Osteoblast (primary cell): ENCODE data around the gene HNMT. TPM values are rescaled to one million over a fixed set of nuclear protein-coding genes. Genes with fewer than 3 reads are reported as not detected.
A peak's percentile ranks its signal among the peaks of the same experiment; 100 is the strongest.

Source experiments
- DNase-seq: peaks from one replicate; pipeline ENCODE4 v3.0.0; 2011; ENCODE audit warnings: low spot score, mixed read lengths; ENCODE audit not compliant: insufficient read length; ENCODE audit errors: missing footprints
- H2AFZ ChIP-seq: 2 replicates; pipeline ENCODE4 v1.6.0; 2011; ENCODE audit warnings: mild to moderate bottlenecking, low read length
- H3K27ac ChIP-seq: 2 replicates; pipeline ENCODE4 v1.5.1; 2011; ENCODE audit warnings: mild to moderate bottlenecking, low read depth, low read length, moderate library complexity
- H3K27me3 ChIP-seq: 2 replicates; pipeline ENCODE4 v1.6.0; 2012; ENCODE audit warnings: mild to moderate bottlenecking, control low read depth, inconsistent platforms, low read length, moderate library complexity; ENCODE audit not compliant: insufficient read depth
- H3K36me3 ChIP-seq: 2 replicates; pipeline ENCODE4 v1.5.1; 2011; ENCODE audit warnings: mild to moderate bottlenecking, low read length, control low read depth, moderate library complexity; ENCODE audit not compliant: insufficient read depth
- H3K4me1 ChIP-seq: 2 replicates; pipeline ENCODE4 v1.5.1; 2011; ENCODE audit warnings: mild to moderate bottlenecking, low read length, control low read depth, moderate library complexity; ENCODE audit not compliant: insufficient read depth
- H3K4me2 ChIP-seq: 2 replicates; pipeline ENCODE4 v1.6.0; 2011; ENCODE audit warnings: mild to moderate bottlenecking, low read length; ENCODE audit not compliant: insufficient read depth
- H3K4me3 ChIP-seq: fragments of 200-600 bp; sonication (generic); 3 replicates; pipeline ENCODE4 v1.5.1; 2012; ENCODE audit warnings: mild to moderate bottlenecking, low read length, inconsistent platforms; ENCODE audit not compliant: insufficient read depth
- H3K79me2 ChIP-seq: 2 replicates; pipeline ENCODE4 v1.6.0; 2012; ENCODE audit warnings: mild to moderate bottlenecking, low read length, control low read depth, inconsistent platforms; ENCODE audit not compliant: insufficient read depth
- H3K9me3 ChIP-seq: 2 replicates; pipeline ENCODE4 v1.5.1; 2011; ENCODE audit warnings: low read depth, low read length, control low read depth
- H4K20me1 ChIP-seq: 2 replicates; pipeline ENCODE4 v1.6.0; 2012; ENCODE audit warnings: mild to moderate bottlenecking, low read length, control low read depth; ENCODE audit not compliant: insufficient read depth
- CTCF ChIP-seq: IDR thresholded peaks from 2 replicates; pipeline ENCODE4 v1.5.1; 2011; ENCODE audit warnings: mild to moderate bottlenecking, low read depth, low read length, moderate library complexity; ENCODE audit errors: extremely low read depth
- total RNA-seq: library from RNA; depleted of rRNA; stranded (reverse); fragments of >200 nt; gene quantifications from 2 replicates; pipeline ENCODE4 v1.2.3, GENCODE V29; 2012

HNMT gene
- total RNA-seq, 1 donor, result 115 TPM

GRCh38 chr2:137961602-137962001 is 2.7 kb upstream of the HNMT start:
- H3K79me2 ChIP-seq, result peaks cover 3% of the 10 kb centered on the region
- H3K36me3 ChIP-seq, result no peaks in the 10 kb centered on the region
- no peaks in the 10 kb centered on the region for H4K20me1 ChIP-seq
- no peaks in the 10 kb centered on the region for H3K27me3 ChIP-seq
- H3K9me3 ChIP-seq, result no peaks in the 10 kb centered on the region
- no peak overlapping the region for H3K4me3 ChIP-seq
- H2AFZ ChIP-seq, result no peak overlapping the region
- no peak for DNase-seq
- H3K27ac ChIP-seq, result no peak overlapping the region
- peaks cover 26% of the 10 kb centered on the region for H3K4me1 ChIP-seq
- no peak overlapping the region for H3K4me2 ChIP-seq
- no peak for TF ChIP-seq CTCF

- Histone ChIP-seq H3K4me3 (peak overlapping the region; percentile 79), H3K27me3 (no peaks in the 10 kb centered on the region), H4K20me1 (no peaks in the 10 kb centered on the region), H2AFZ (peak overlapping the region; percentile 95), H3K9me3 (no peaks in the 10 kb centered on the region), H3K27ac (peak overlapping the region; percentile 76), H3K4me2 (peak overlapping the region; percentile 95), H3K4me1 (peaks cover 28% of the 10 kb centered on the region), H3K36me3 (no peaks in the 10 kb centered on the region), H3K79me2 (peaks cover 3% of the 10 kb centered on the region)
- DNase-seq, result peak; percentile 27
- no peak for TF ChIP-seq CTCF
Measured at GRCh38 chr2:137963535-137964065, 673 bp upstream of the HNMT start.

- no peaks in the 10 kb centered on the region for H3K9me3 ChIP-seq
- H3K4me1 ChIP-seq, result peaks cover 40% of the 10 kb centered on the region
- H3K79me2 ChIP-seq, result peaks cover 3% of the 10 kb centered on the region
- H3K4me3 ChIP-seq, result peak overlapping the region; percentile 79
- peak overlapping the region; percentile 76 for H3K27ac ChIP-seq
- H3K27me3 ChIP-seq, result no peaks in the 10 kb centered on the region
- H4K20me1 ChIP-seq, result no peaks in the 10 kb centered on the region
- DNase-seq, result no peak
- peak overlapping the region; percentile 95 for H3K4me2 ChIP-seq
- TF ChIP-seq CTCF, result no peak
- H2AFZ ChIP-seq, result peak overlapping the region; percentile 95
- H3K36me3 ChIP-seq, result no peaks in the 10 kb centered on the region
Measured at GRCh38 chr2:137964859-137965459, 686 bp downstream of the HNMT start.

GRCh38 chr2:137966043-137966442 is 1.8 kb downstream of the HNMT start:
- DNase-seq, result no peak
- Histone ChIP-seq H3K79me2 (peaks cover 3% of the 10 kb centered on the region), H3K27me3 (no peaks in the 10 kb centered on the region), H3K4me1 (peaks cover 44% of the 10 kb centered on the region), H3K9me3 (no peaks in the 10 kb centered on the region), H3K36me3 (no peaks in the 10 kb centered on the region), H2AFZ (no peak overlapping the region), H3K27ac (peak overlapping the region; percentile 18), H3K4me3 (peak overlapping the region; percentile 43), H3K4me2 (peak overlapping the region; percentile 95), H4K20me1 (no peaks in the 10 kb centered on the region)
- TF ChIP-seq CTCF, result no peak
